ENCODE measurements around the gene POU6F2.

POU6F2 gene

DNA sequence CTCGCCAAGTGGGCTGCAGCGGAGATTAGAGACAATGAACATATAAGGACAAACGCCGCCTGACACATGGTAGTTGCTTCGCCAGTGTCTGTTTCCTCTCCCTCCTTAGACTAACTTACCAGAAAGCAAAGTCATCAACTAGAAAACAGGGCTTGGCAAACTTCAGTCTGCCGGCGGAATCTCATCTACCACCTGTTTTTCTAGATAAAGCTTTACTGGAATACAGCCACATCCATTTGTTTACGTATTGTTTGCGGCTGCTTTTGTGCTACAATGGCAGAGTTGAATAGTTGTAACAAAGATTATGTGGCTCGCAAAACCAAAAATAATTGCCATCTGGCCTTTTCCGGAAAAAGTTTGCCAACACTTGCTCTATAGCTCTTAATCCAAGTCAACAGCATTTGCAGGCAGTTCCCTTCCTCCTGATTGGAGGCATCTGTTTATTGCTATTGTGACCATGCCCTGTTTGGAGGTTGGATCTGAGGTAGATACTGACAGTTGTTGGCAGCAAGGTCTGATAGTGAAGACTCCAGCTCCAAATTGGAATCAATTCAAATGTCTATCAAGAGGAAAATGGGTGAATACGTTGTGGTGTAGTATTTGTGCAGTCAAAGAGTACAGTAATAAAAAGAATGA, 260.6 kb downstream of the POU6F2 start:
- H3K4me3 ChIP-seq (ENCODE audit: low read depth, low read length), result no peak overlapping the region
- no peaks in the 10 kb centered on the region for H3K4me1 ChIP-seq (ENCODE audit: control insufficient read depth, insufficient read depth, low read length, unreplicated experiment)
- H3K79me2 ChIP-seq (ENCODE audit: control insufficient read depth, insufficient read depth, low read length, unreplicated experiment), result no peaks in the 10 kb centered on the region
- no peak overlapping the region for H3K27ac ChIP-seq (ENCODE audit: low read depth, low read length)
- H3K36me3 ChIP-seq (ENCODE audit: insufficient read depth, low read length), result no peaks in the 10 kb centered on the region
- no peak overlapping the region for H2AFZ ChIP-seq (ENCODE audit: low read length, unreplicated experiment)
- peaks cover 12% of the 10 kb centered on the region for H3K27me3 ChIP-seq (ENCODE audit: insufficient read depth, low read length)

DNA sequence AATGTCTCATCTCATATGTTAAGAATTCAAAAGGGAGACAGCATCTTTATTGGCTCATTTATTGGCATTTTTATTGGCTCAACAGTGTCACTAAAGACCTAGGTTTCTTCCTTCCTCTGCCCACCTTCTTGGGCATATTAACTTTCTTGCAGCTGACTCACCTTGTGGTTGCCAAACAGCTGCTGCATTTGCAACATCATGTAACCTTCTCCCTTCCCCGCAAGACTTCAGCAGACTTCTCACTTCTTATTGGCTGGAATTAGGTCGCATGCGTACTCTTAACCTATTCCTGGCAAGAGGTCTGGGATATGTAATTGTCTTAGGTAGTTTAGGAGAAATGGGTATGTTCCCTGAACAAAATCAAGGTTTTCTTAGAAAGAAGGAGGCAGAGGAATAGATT, 263.2 kb downstream of the POU6F2 start:
- Histone ChIP-seq H3K27me3 (ENCODE audit: insufficient read depth, low read length) (peaks cover 8% of the 10 kb centered on the region), H2AFZ (ENCODE audit: low read length, unreplicated experiment) (no peak overlapping the region), H3K36me3 (ENCODE audit: insufficient read depth, low read length) (no peaks in the 10 kb centered on the region), H3K27ac (ENCODE audit: low read depth, low read length) (no peak overlapping the region), H3K4me3 (ENCODE audit: low read depth, low read length) (no peak overlapping the region), H3K79me2 (ENCODE audit: control insufficient read depth, insufficient read depth, low read length, unreplicated experiment) (no peaks in the 10 kb centered on the region), H3K4me1 (ENCODE audit: control insufficient read depth, insufficient read depth, low read length, unreplicated experiment) (no peaks in the 10 kb centered on the region)

DNA sequence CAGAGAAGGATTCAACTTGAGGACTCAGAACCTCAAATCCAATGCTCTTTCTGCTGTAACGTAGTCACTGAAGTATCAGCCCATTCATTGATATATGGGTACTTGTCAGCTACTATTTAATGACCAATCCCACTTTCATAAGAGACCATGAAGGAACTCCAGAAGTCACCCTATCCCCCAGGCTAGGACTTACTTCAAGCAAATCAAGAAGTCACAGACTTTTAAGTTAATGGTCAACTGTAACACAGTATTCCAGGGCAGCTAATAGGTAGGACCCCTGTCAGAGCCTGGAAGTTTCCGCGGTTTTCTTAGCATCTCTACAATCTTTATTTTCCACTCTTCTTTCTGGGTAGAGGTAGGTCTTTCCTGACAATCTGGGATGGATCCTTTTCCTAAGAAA, 269.9 kb downstream of the POU6F2 start:
- Histone ChIP-seq H3K4me1 (ENCODE audit: control insufficient read depth, insufficient read depth, low read length, unreplicated experiment) (no peaks in the 10 kb centered on the region), H3K36me3 (ENCODE audit: insufficient read depth, low read length) (no peaks in the 10 kb centered on the region), H3K27me3 (ENCODE audit: insufficient read depth, low read length) (peaks cover 4% of the 10 kb centered on the region; the same call in 1 of the 2 replicates), H2AFZ (ENCODE audit: low read length, unreplicated experiment) (no peak overlapping the region), H3K27ac (ENCODE audit: low read depth, low read length) (no peak overlapping the region), H3K4me3 (ENCODE audit: low read depth, low read length) (no peak overlapping the region), H3K79me2 (ENCODE audit: control insufficient read depth, insufficient read depth, low read length, unreplicated experiment) (no peaks in the 10 kb centered on the region)

DNA sequence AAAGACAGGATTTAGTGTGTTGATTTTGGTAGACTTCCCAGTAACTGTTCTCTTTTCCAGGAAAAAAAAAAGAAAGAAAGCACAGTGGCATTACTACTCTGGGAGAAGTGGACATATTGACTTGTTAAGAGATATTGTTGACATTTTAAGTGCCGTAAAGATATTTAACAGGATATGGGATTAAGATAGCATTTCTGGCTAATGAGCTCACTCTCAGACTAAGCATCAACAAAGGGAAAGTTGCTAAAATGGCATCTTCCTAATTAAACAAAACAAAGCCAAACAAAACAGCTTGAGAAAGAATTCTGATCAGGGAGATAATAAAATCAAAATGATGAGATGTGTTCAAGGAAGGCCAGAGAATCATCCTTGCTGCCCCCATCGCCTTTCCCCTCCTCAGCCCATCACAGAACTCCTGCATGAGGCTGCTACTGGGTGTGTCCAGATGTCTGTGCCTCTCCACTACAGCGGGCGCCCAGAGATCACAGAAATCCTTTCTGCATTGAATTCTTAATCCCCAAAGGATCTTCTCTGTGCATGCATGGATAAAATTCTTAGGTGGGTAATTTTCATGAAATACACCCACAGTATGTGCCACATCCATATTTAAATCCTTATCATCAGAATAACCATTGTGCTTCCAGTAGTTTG, 270.5 kb downstream of the POU6F2 start:
- H2AFZ ChIP-seq (ENCODE audit: low read length, unreplicated experiment), result no peak overlapping the region
- H3K79me2 ChIP-seq (ENCODE audit: control insufficient read depth, insufficient read depth, low read length, unreplicated experiment), result no peaks in the 10 kb centered on the region
- no peaks in the 10 kb centered on the region for H3K4me1 ChIP-seq (ENCODE audit: control insufficient read depth, insufficient read depth, low read length, unreplicated experiment)
- H3K27ac ChIP-seq (ENCODE audit: low read depth, low read length), result no peak overlapping the region
- peaks cover 6% of the 10 kb centered on the region; the same call in 1 of the 2 replicates for H3K27me3 ChIP-seq (ENCODE audit: insufficient read depth, low read length)
- H3K36me3 ChIP-seq (ENCODE audit: insufficient read depth, low read length), result no peaks in the 10 kb centered on the region
- H3K4me3 ChIP-seq (ENCODE audit: low read depth, low read length), result no peak overlapping the region

DNA sequence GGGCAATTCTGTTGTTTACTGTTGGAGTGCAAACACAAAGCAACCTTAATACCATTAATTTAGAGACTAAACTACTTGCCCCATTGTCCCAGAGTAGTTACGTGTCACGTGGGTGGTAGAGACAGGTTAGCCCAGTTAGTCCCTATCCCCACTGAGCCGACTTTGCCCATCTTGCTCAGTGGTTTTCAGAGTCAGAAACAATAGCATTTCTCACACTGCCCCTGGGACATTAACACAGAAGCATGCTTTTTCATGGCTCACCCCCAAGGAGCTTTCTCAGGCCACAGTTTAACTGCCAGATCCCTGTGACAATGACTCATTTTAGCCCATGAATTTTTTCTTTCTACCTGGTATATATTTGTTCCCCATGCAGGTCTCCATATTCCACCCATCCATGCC, 271.0 kb downstream of the POU6F2 start:
- Histone ChIP-seq H3K4me1 (ENCODE audit: control insufficient read depth, insufficient read depth, low read length, unreplicated experiment) (no peaks in the 10 kb centered on the region), H3K27me3 (ENCODE audit: insufficient read depth, low read length) (peaks cover 11% of the 10 kb centered on the region; the same call in 1 of the 2 replicates), H3K36me3 (ENCODE audit: insufficient read depth, low read length) (no peaks in the 10 kb centered on the region), H3K27ac (ENCODE audit: low read depth, low read length) (no peak overlapping the region), H2AFZ (ENCODE audit: low read length, unreplicated experiment) (no peak overlapping the region), H3K4me3 (ENCODE audit: low read depth, low read length) (no peak overlapping the region), H3K79me2 (ENCODE audit: control insufficient read depth, insufficient read depth, low read length, unreplicated experiment) (no peaks in the 10 kb centered on the region)

DNA sequence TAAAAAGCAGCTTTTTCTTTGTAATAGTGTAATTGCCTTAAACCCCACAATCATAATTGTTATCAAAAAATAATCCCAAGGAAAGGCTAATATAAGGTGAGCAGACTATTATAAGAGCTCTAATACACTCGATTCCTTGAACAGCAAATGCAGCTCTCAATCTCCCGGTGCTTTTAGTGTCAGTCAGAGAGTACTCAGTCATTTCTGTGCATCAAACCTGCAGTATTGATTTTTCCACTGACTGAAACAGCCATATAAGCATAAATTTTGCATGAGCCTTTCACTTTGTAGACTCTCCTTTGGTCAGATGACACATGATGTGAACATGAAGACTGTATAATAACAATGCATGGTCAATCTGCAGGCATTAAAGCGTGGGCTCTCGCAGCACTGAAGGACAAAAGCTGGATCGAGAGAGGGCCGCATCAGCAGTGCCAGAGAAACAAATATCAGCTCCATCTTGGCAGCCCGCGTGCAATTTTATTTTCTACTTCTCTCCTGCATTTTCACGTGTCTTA, 272.0 kb downstream of the POU6F2 start:
- Histone ChIP-seq H3K79me2 (ENCODE audit: control insufficient read depth, insufficient read depth, low read length, unreplicated experiment) (no peaks in the 10 kb centered on the region), H3K36me3 (ENCODE audit: insufficient read depth, low read length) (no peaks in the 10 kb centered on the region), H3K4me3 (ENCODE audit: low read depth, low read length) (no peak overlapping the region), H2AFZ (ENCODE audit: low read length, unreplicated experiment) (no peak overlapping the region), H3K27ac (ENCODE audit: low read depth, low read length) (no peak overlapping the region), H3K27me3 (ENCODE audit: insufficient read depth, low read length) (peaks cover 13% of the 10 kb centered on the region; the same call in 1 of the 2 replicates), H3K4me1 (ENCODE audit: control insufficient read depth, insufficient read depth, low read length, unreplicated experiment) (no peaks in the 10 kb centered on the region)

DNA sequence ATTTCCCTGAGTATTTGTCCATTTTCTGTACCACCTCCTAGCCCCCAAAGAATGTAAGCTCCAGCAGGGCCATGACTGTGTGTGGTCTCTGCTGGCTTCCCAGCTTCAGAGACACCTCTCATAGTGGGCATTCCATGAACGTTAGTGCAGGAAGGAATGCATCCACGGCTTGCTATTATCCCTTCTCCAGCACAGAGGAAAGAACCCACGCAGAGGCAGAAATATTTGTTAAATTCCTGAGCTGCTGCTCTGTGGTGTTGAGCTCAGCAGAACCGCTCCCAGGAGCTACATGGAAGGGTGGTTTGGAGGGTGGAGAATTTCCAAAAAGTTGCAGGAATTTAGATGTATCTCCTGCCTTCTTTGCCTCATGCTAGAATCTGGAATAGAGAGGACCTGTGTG, 275.2 kb downstream of the POU6F2 start:
- H3K27ac ChIP-seq (ENCODE audit: low read depth, low read length), result no peak overlapping the region
- H3K36me3 ChIP-seq (ENCODE audit: insufficient read depth, low read length), result no peaks in the 10 kb centered on the region
- no peaks in the 10 kb centered on the region for H3K4me1 ChIP-seq (ENCODE audit: control insufficient read depth, insufficient read depth, low read length, unreplicated experiment)
- no peaks in the 10 kb centered on the region for H3K79me2 ChIP-seq (ENCODE audit: control insufficient read depth, insufficient read depth, low read length, unreplicated experiment)
- no peak overlapping the region for H3K4me3 ChIP-seq (ENCODE audit: low read depth, low read length)
- H2AFZ ChIP-seq (ENCODE audit: low read length, unreplicated experiment), result no peak overlapping the region
- peaks cover 22% of the 10 kb centered on the region for H3K27me3 ChIP-seq (ENCODE audit: insufficient read depth, low read length)

DNA sequence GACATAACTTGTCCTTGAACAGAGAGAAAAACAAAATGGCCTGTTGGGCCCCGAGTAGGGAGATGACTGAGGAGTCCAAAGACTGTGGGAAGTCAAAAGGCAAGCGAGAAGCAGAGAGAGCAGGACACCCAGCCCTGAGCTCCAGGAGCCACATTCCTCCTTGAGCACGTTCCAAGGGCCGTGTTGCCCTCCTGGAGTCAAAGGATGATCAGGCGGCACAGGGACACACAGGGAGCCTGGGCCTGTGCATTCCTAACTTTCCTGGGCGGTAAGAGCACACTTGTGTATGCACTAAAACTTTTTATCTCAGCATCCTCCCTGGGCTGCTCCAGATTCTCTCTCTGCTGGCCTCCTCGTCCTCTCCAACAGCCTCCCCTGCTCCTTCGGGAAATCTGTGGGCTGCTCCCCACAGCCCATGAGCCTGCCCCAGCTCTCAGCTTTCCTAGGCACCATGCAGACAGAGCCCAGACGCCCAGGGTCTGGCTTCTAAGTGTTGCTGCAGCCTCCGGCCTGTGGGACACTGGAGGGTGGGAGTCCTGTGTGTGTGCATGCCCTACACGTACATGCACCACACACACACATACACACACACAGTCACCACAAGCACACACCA, 281.8 kb downstream of the POU6F2 start:
- H3K36me3 ChIP-seq (ENCODE audit: insufficient read depth, low read length), result no peaks in the 10 kb centered on the region
- H3K4me3 ChIP-seq (ENCODE audit: low read depth, low read length), result no peak overlapping the region
- no peaks in the 10 kb centered on the region for H3K79me2 ChIP-seq (ENCODE audit: control insufficient read depth, insufficient read depth, low read length, unreplicated experiment)
- H2AFZ ChIP-seq (ENCODE audit: low read length, unreplicated experiment), result no peak overlapping the region
- H3K27me3 ChIP-seq (ENCODE audit: insufficient read depth, low read length), result peaks cover 21% of the 10 kb centered on the region
- no peaks in the 10 kb centered on the region for H3K4me1 ChIP-seq (ENCODE audit: control insufficient read depth, insufficient read depth, low read length, unreplicated experiment)
- H3K27ac ChIP-seq (ENCODE audit: low read depth, low read length), result no peak overlapping the region

DNA sequence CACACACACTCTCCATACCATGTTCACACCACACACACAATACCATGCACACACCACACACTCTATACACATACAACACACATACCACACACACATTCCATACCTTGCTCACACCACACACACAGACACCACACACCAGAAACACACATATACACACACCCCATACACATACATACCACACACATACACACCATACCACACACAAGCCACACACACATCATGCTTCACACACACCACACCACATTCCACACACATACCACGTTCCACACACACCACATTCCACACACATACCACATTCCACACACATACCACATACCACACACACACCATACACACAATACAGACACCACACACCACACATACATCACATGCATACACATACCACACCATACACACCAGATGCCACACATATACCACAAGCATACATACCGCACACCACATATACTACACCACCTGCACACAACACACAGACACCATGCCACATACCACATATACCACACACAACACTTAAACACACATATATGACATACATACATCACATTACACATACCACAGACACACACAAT, 282.7 kb downstream of the POU6F2 start:
- Histone ChIP-seq H3K79me2 (ENCODE audit: control insufficient read depth, insufficient read depth, low read length, unreplicated experiment) (no peaks in the 10 kb centered on the region), H3K4me1 (ENCODE audit: control insufficient read depth, insufficient read depth, low read length, unreplicated experiment) (no peaks in the 10 kb centered on the region), H3K36me3 (ENCODE audit: insufficient read depth, low read length) (no peaks in the 10 kb centered on the region), H3K27me3 (ENCODE audit: insufficient read depth, low read length) (peaks cover 21% of the 10 kb centered on the region), H3K4me3 (ENCODE audit: low read depth, low read length) (no peak overlapping the region), H3K27ac (ENCODE audit: low read depth, low read length) (no peak overlapping the region), H2AFZ (ENCODE audit: low read length, unreplicated experiment) (no peak overlapping the region)

DNA sequence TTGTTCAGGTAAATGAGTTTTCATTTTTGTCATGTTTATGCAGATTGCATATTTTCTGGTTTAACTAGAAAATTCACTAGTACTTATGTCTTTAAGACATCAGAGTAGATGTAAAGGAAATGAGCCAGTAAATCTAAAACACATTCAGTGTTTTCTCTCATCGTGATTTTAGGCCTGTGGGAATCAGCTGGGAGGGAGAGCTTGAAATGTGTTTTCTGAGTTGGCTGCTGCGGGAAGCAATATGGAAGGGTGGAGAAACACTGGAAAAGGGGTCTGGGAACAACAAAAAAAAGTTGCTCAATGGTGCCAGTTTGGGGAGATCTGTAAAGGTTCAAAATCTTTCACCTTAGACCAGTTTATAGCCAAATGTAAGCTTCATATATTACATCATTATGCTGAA, 284.1 kb downstream of the POU6F2 start:
- Histone ChIP-seq H3K27ac (ENCODE audit: low read depth, low read length) (no peak overlapping the region), H3K4me1 (ENCODE audit: control insufficient read depth, insufficient read depth, low read length, unreplicated experiment) (no peaks in the 10 kb centered on the region), H3K79me2 (ENCODE audit: control insufficient read depth, insufficient read depth, low read length, unreplicated experiment) (no peaks in the 10 kb centered on the region), H3K27me3 (ENCODE audit: insufficient read depth, low read length) (peaks cover 17% of the 10 kb centered on the region), H3K4me3 (ENCODE audit: low read depth, low read length) (no peak overlapping the region), H2AFZ (ENCODE audit: low read length, unreplicated experiment) (no peak overlapping the region), H3K36me3 (ENCODE audit: insufficient read depth, low read length) (no peaks in the 10 kb centered on the region)
